Osteocyte (in vitro differentiated cells): ENCODE results near the gene RHOBTB3. TPM values are rescaled to one million over a fixed set of nuclear protein-coding genes. Genes with fewer than 3 reads are reported as not detected.

Experiments used
- DNase-seq: peaks from one replicate; pipeline ENCODE4 v3.0.0; 2021; ENCODE audit warnings: mixed read lengths; ENCODE audit not compliant: unreplicated experiment; ENCODE audit errors: extremely low spot score
- H3K27ac Mint-ChIP-seq: one replicate; pipeline ENCODE4 v1.8.0; 2021; ENCODE audit warnings: mild to moderate bottlenecking, mixed read lengths; ENCODE audit not compliant: unreplicated experiment
- H3K27me3 Mint-ChIP-seq: one replicate; pipeline ENCODE4 v1.8.0; 2021; ENCODE audit warnings: mixed read lengths; ENCODE audit not compliant: unreplicated experiment
- H3K36me3 Mint-ChIP-seq: one replicate; pipeline ENCODE4 v1.8.0; 2021; ENCODE audit warnings: mixed read lengths; ENCODE audit not compliant: unreplicated experiment
- H3K4me1 Mint-ChIP-seq: one replicate; pipeline ENCODE4 v1.8.0; 2021; ENCODE audit warnings: mixed read lengths; ENCODE audit not compliant: unreplicated experiment
- H3K4me3 Mint-ChIP-seq: one replicate; pipeline ENCODE4 v1.8.0; 2021; ENCODE audit warnings: mild to moderate bottlenecking, moderate library complexity, mixed read lengths; ENCODE audit not compliant: unreplicated experiment
- H3K9me3 Mint-ChIP-seq: one replicate; pipeline ENCODE4 v1.8.0; 2021; ENCODE audit warnings: mixed read lengths; ENCODE audit not compliant: unreplicated experiment
- CTCF ChIP-seq: fragments of 200-600 bp; sonication (generic); IDR thresholded peaks from 2 replicates; pipeline ENCODE4 v1.5.0; 2021; ENCODE audit warnings: antibody characterized with exemption, mild to moderate bottlenecking, moderate library complexity
- total RNA-seq: library from RNA; stranded (reverse); gene quantifications from 2 replicates; pipeline ENCODE4 v1.2.1, GENCODE V29; 2021

The RHOBTB3 gene
- total RNA-seq, 1 donor from 2014 or later: 190 TPM

GRCh38 chr5:95717439-95717838 is 13.7 kb upstream of the RHOBTB3 start:
- Mint-ChIP-seq H3K4me1 (peaks cover 43% of the 10 kb centered on the region), H3K27ac (no peak overlapping the region), H3K9me3 (peaks cover 5% of the 10 kb centered on the region), H3K4me3 (no peak overlapping the region), H3K27me3 (no peaks in the 10 kb centered on the region), H3K36me3 (peaks cover 17% of the 10 kb centered on the region)
- TF ChIP-seq CTCF: no peak
- DNase-seq: no peak

- Mint-ChIP-seq H3K4me3 (no peak overlapping the region), H3K9me3 (peaks cover 5% of the 10 kb centered on the region)
- no peak for TF ChIP-seq CTCF
Observed at GRCh38 chr5:95718203-95718602, 12.9 kb upstream of the RHOBTB3 start.

GRCh38 chr5:95718738-95719137 is 12.4 kb upstream of the RHOBTB3 start:
- no peak overlapping the region for H3K4me3 Mint-ChIP-seq
- no peak overlapping the region for H3K27ac Mint-ChIP-seq
- no peak for TF ChIP-seq CTCF
- H3K36me3 Mint-ChIP-seq: peaks cover 17% of the 10 kb centered on the region
- H3K9me3 Mint-ChIP-seq: peaks cover 5% of the 10 kb centered on the region
- peaks cover 41% of the 10 kb centered on the region for H3K4me1 Mint-ChIP-seq
- H3K27me3 Mint-ChIP-seq: no peaks in the 10 kb centered on the region
- DNase-seq: no peak

More at GRCh38 chr5:95718203-95718602, 12.9 kb upstream of the RHOBTB3 start:
- Mint-ChIP-seq H3K36me3 (peaks cover 17% of the 10 kb centered on the region), H3K4me1 (peaks cover 39% of the 10 kb centered on the region), H3K27me3 (no peaks in the 10 kb centered on the region), H3K27ac (no peak overlapping the region)
- no peak for DNase-seq

- H3K4me3 Mint-ChIP-seq: no peak overlapping the region
- peaks cover 46% of the 10 kb centered on the region for H3K4me1 Mint-ChIP-seq
- H3K9me3 Mint-ChIP-seq: peaks cover 5% of the 10 kb centered on the region
- no peak for TF ChIP-seq CTCF
- no peak overlapping the region for H3K27ac Mint-ChIP-seq
- H3K36me3 Mint-ChIP-seq: peaks cover 12% of the 10 kb centered on the region
- DNase-seq: no peak
- H3K27me3 Mint-ChIP-seq: no peaks in the 10 kb centered on the region
Observed at GRCh38 chr5:95720094-95720786, 10.9 kb upstream of the RHOBTB3 start.

- Mint-ChIP-seq H3K4me3 (no peak overlapping the region), H3K9me3 (no peaks in the 10 kb centered on the region), H3K27me3 (no peaks in the 10 kb centered on the region), H3K27ac (no peak overlapping the region), H3K36me3 (no peaks in the 10 kb centered on the region), H3K4me1 (peaks cover 53% of the 10 kb centered on the region)
- no peak for TF ChIP-seq CTCF
- DNase-seq: no peak
Observed at GRCh38 chr5:95721582-95722295, 9.4 kb upstream of the RHOBTB3 start.
